HL-60 (cell line): ENCODE measurements around the gene ANKRD55.
"Not testable (repeated sequence)": the region's sequence is repeated elsewhere in the genome, so short reads cannot be mapped to it uniquely, and the experiment has no call there.

Experiments
- DNase-seq, 2 experiments: peaks; one replicate each; pipeline ENCODE4 v3.0.0-alpha.2; 2010 to 2020; ENCODE audit warnings: low read depth in 1 of 2, low spot score in 1 of 2
- H3K27ac ChIP-seq: fragments of 250-450 bp; sonication (Bioruptor Pico); replicated peaks from 2 replicates; pipeline ENCODE4 v1.5.1; 2020; ENCODE audit warnings: mild to moderate bottlenecking, moderate library complexity
- H3K27me3 ChIP-seq: fragments of 250-450 bp; sonication (Bioruptor Pico); 2 replicates; pipeline ENCODE4 v1.5.1; 2021; ENCODE audit warnings: mild to moderate bottlenecking, moderate library complexity; ENCODE audit not compliant: insufficient read depth, poor library complexity, severe bottlenecking
- H3K4me3 ChIP-seq: replicated peaks from 2 replicates; pipeline ENCODE4 v1.5.1; 2011; ENCODE audit warnings: mild to moderate bottlenecking, control low read depth, low read length; ENCODE audit not compliant: insufficient read depth
- GABPA ChIP-seq: IDR thresholded peaks from 2 replicates; pipeline ENCODE4 v1.6.1; 2012; ENCODE audit warnings: low read depth
- POLR2AphosphoS5 ChIP-seq: IDR thresholded peaks from 2 replicates; pipeline ENCODE4 v1.6.1; 2012; ENCODE audit warnings: low read depth
- SPI1 ChIP-seq: IDR thresholded peaks from 2 replicates; pipeline ENCODE4 v1.6.1; 2012; ENCODE audit warnings: low read depth, mild to moderate bottlenecking, borderline replicate concordance
- TF ChIP-seq, protein P1 (sequence below): IDR thresholded peaks from 2 replicates; pipeline ENCODE4 v1.6.1; 2012; ENCODE audit warnings: low read depth; ENCODE audit not compliant: insufficient replicate concordance
- TF ChIP-seq, protein P2 (sequence below): IDR thresholded peaks from one replicate; pipeline ENCODE4 v1.5.1; 2011; ENCODE audit warnings: low read length, control low read depth, inconsistent platforms; ENCODE audit not compliant: insufficient read depth

ANKRD55 gene

DNA sequence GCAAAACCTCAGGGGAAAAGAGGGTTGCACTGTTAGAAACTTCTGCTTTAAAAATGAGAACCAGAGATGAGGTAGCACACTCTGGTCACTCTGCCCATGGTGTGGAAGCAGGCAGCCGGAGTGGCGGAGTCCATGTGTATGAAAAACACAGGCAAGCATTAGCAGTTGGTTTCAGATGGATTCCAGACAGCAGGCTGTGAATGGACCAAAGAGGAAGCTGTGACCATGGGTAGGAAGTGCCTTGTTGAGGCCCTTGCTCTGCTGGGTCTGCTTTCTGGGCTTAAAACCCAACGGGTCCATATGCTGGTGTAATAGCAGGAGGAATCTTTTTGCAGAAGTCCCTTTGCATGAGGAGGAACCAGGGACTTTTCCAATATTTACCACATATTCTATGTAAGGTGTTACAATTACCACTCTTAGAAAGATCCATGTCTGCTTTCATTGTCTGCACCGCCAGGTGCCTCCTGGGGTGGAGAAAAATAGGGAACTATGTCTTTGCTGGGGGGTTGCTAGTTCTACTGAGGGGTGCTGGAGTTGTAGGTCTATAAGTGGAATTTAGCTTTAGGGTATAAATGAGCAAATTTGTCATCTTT is 77.0 kb downstream of the ANKRD55 start:
- Histone ChIP-seq H3K27ac (peak overlapping the region; percentile 77), H3K27me3 (no peaks in the 10 kb centered on the region), H3K4me3 (no peak overlapping the region)
- DNase-seq = peak in 1 of 2 experiments; percentile 79
- TF ChIP-seq POLR2AphosphoS5 (no peak; the same call in 1 of the 2 replicates), GABPA (no peak), SPI1 (peak; percentile 43; the same call in 1 of the 2 replicates)
- TF ChIP-seq, protein P1, sequence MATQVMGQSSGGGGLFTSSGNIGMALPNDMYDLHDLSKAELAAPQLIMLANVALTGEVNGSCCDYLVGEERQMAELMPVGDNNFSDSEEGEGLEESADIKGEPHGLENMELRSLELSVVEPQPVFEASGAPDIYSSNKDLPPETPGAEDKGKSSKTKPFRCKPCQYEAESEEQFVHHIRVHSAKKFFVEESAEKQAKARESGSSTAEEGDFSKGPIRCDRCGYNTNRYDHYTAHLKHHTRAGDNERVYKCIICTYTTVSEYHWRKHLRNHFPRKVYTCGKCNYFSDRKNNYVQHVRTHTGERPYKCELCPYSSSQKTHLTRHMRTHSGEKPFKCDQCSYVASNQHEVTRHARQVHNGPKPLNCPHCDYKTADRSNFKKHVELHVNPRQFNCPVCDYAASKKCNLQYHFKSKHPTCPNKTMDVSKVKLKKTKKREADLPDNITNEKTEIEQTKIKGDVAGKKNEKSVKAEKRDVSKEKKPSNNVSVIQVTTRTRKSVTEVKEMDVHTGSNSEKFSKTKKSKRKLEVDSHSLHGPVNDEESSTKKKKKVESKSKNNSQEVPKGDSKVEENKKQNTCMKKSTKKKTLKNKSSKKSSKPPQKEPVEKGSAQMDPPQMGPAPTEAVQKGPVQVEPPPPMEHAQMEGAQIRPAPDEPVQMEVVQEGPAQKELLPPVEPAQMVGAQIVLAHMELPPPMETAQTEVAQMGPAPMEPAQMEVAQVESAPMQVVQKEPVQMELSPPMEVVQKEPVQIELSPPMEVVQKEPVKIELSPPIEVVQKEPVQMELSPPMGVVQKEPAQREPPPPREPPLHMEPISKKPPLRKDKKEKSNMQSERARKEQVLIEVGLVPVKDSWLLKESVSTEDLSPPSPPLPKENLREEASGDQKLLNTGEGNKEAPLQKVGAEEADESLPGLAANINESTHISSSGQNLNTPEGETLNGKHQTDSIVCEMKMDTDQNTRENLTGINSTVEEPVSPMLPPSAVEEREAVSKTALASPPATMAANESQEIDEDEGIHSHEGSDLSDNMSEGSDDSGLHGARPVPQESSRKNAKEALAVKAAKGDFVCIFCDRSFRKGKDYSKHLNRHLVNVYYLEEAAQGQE = no peak
- TF ChIP-seq, protein P2, sequence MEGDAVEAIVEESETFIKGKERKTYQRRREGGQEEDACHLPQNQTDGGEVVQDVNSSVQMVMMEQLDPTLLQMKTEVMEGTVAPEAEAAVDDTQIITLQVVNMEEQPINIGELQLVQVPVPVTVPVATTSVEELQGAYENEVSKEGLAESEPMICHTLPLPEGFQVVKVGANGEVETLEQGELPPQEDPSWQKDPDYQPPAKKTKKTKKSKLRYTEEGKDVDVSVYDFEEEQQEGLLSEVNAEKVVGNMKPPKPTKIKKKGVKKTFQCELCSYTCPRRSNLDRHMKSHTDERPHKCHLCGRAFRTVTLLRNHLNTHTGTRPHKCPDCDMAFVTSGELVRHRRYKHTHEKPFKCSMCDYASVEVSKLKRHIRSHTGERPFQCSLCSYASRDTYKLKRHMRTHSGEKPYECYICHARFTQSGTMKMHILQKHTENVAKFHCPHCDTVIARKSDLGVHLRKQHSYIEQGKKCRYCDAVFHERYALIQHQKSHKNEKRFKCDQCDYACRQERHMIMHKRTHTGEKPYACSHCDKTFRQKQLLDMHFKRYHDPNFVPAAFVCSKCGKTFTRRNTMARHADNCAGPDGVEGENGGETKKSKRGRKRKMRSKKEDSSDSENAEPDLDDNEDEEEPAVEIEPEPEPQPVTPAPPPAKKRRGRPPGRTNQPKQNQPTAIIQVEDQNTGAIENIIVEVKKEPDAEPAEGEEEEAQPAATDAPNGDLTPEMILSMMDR = no peak

DNA sequence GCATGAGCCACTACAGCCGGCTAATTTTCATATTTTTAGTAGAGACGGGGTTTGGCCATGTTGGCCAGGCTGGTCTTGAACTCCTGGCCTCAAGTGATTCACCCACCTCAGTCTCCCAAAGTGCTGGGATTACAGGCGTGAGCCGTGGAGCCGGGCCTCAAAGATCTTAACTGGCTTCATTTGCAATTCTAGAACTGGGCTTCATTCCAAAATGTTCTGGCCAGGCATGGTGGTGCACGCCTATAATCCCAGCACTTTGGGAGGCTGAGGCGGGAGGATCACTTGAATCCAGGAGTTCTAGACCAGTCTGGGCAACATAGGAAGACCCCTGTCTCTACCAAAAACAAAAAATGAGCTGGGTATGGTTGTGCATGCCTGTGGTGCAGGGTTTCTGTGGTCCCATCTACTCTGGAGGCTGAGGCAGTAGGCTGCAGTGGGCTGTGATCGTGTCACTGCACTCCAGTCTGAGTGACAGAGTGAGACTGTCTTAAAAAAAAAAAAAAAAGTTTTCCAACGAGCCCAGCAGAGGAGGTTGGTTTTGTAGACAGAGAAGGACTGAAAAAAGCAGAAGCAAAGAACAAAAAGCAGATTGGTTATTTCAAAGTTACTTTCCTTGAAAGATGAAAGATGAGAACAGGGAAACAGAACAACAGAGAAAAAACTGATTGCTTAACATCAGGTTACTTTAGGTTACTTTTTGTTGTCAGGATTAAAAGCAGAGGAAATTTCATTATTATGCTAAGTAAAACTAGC is 78.2 kb downstream of the ANKRD55 start:
- DNase-seq = peak in 1 of 2 experiments; percentile 37
- Histone ChIP-seq H3K27ac (peak overlapping the region; percentile 77), H3K27me3 (no peaks in the 10 kb centered on the region), H3K4me3 (no peak overlapping the region)
- TF ChIP-seq SPI1 (no peak), POLR2AphosphoS5 (no peak), GABPA (no peak)
- TF ChIP-seq, protein P2 = no peak
- TF ChIP-seq, protein P1 = no peak

DNA sequence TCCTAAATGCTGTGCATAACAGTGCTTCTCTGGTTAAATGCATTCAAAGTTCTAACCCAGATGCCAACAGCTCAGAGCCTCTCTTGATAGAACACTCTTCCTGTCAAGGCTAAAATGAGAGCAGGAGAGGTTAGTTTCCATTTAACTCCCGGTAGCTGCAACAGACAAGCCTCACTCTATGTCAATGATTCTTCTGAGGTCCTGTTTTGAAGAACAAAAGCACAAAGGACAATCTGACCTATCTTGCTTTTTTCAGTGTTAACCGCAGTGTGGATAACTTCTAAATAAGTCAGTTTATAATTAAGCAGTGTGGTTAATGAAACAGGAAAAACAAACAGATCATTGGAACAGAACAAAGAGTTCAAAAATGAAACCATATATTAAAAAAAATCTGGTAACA is 80.7 kb downstream of the ANKRD55 start:
- no peak for DNase-seq
- no peak for TF ChIP-seq SPI1
- TF ChIP-seq GABPA = no peak
- TF ChIP-seq POLR2AphosphoS5 = no peak
- TF ChIP-seq, protein P1 = no peak
- TF ChIP-seq, protein P2 = no peak
- Histone ChIP-seq H3K4me3 (no peak overlapping the region), H3K27me3 (no peaks in the 10 kb centered on the region), H3K27ac (peak overlapping the region; percentile 26)

DNA sequence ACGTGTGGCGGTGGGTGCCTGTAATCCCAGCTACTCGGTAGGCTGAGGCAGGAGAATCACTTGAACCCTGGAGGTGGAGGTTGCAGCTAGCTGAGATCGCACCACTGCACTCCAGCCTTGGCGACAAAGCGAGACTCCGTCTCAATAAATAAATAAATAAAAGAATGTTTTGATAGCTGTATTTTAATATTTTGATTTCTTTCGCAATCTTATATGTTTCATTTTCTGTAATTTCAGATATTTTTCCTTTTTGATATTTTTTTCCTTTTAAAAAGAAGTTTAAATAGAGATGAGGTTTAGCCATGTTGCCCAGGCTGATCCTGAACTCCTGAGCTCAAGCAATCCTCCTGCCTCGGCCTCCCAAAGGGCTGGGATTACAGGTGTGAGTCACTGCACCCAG is 82.4 kb downstream of the ANKRD55 start:
- not testable (repeated sequence) for H3K27ac ChIP-seq, H3K4me3 ChIP-seq, DNase-seq, H3K27me3 ChIP-seq
